Measurements from ENCODE around the gene MTMR12. TPM values are rescaled to one million over a fixed set of nuclear protein-coding genes. Genes with fewer than 3 reads are reported as not detected.
A peak's percentile ranks its signal among the peaks of the same experiment; 100 is the strongest.

MTMR12 gene
- total and polyA plus RNA-seq, 2 of the 8 experiments (the other 6 are each of a cell fraction or from before 2014, with no cell fraction given) = 19.1 to 59.3 TPM

- Histone ChIP-seq H3K14ac (ENCODE audit: insufficient read length) (no peak overlapping the region), H3K56ac (replicated peaks; ENCODE audit: insufficient read length, low read depth, low read length) (no peak overlapping the region), H3K4me2 (ENCODE audit: insufficient read depth in 1 of 2, low read depth in 2 of 2, low read length in 2 of 2) (peak overlapping the region in 1 of 2 experiments; percentile 16; a peak in 1 of 4 replicates), H2BK5ac (ENCODE audit: low read depth, low read length) (peak overlapping the region; percentile 49; the same call in 1 of the 2 replicates), H3K4ac (replicated peaks; ENCODE audit: insufficient read length, low read depth, low read length) (no peak overlapping the region), H2BK12ac (ENCODE audit: low read depth, low read length) (no peak overlapping the region), H3K4me3 (ENCODE audit: extremely low read depth in 1 of 4, insufficient read depth in 2 of 4, low read depth in 3 of 4, low read length in 4 of 4) (no peak overlapping the region), H4K91ac (replicated peaks; ENCODE audit: insufficient read length, low read length) (no peak overlapping the region), H2BK20ac (ENCODE audit: low read length) (peak overlapping the region; percentile 52; the same call in 1 of the 2 replicates), H3K79me1 (ENCODE audit: low read depth, low read length) (peaks cover 9% of the 10 kb centered on the region), H3K23me2 (ENCODE audit: low read depth, low read length) (no peaks in the 10 kb centered on the region), H3K9me3 (ENCODE audit: insufficient read depth in 2 of 2, low read depth in 1 of 2, low read length in 1 of 2) (no peaks in the 10 kb centered on the region), H3K27ac (ENCODE audit: low read depth, low read length) (no peak overlapping the region; the same call in 1 of the 2 replicates), H2AFZ (ENCODE audit: low read length) (no peak overlapping the region), H4K8ac (ENCODE audit: extremely low read depth, insufficient read depth, low read length) (no peak overlapping the region), H3K9ac (replicated peaks in 1 of 4; ENCODE audit: extremely low read depth in 1 of 4, low read depth in 3 of 4, low read length in 3 of 4) (no peak overlapping the region; a peak in 2 of 7 replicates), H2BK15ac (ENCODE audit: low read length) (no peak overlapping the region), H2AK5ac (ENCODE audit: low read depth, low read length) (peak overlapping the region; percentile 60; the same call in 1 of the 2 replicates), H4K20me1 (replicated peaks in 1 of 2; ENCODE audit: control insufficient read depth in 1 of 2, insufficient read depth in 2 of 2, low read length in 2 of 2) (no peaks in the 10 kb centered on the region), H3K18ac (ENCODE audit: extremely low read depth, low read length) (peak overlapping the region; percentile 62; the same call in 1 of the 2 replicates), H3K79me2 (ENCODE audit: control insufficient read depth in 1 of 2, insufficient read depth in 2 of 2, low read length in 2 of 2) (peaks cover 3 to 78% of the 10 kb centered on the region in 2 experiments), H3K36me3 (ENCODE audit: control insufficient read depth in 2 of 4, insufficient read depth in 4 of 4, low read length in 3 of 4) (peaks cover 0 to 4% (median 0%) of the 10 kb centered on the region in 4 experiments; a peak in 2 of 8 replicates), H3K27me3 (replicated peaks in 1 of 4; ENCODE audit: control insufficient read depth in 3 of 4, extremely low read depth in 1 of 4, insufficient read depth in 3 of 4, low read length in 3 of 4) (no peaks in the 10 kb centered on the region), H3K4me1 (replicated peaks in 1 of 4; ENCODE audit: control insufficient read depth in 3 of 4, insufficient read depth in 4 of 4, low read length in 3 of 4) (peaks cover 6 to 32% (median 20%) of the 10 kb centered on the region in 4 experiments; a peak in 6 of 7 replicates), H2BK120ac (replicated peaks; ENCODE audit: low read depth, low read length) (peak overlapping the region; percentile 4), H4K5ac (ENCODE audit: insufficient read length, low read depth, low read length) (peak overlapping the region; percentile 44), H3K23ac (ENCODE audit: insufficient read length) (no peak overlapping the region)
- ChIA-PET POLR2A (ENCODE audit: partially characterized antibody) (interaction anchor here (2.2 kb wide), 1 partner anchor 10 kb away, joined by 6 read pairs; no protein-coding TSS in a partner anchor), CTCF (ENCODE audit: partially characterized antibody) (interaction anchor here (0.8 to 1.2 kb wide), 3 partner anchors 10 to 54 kb away, joined by 3 to 4 read pairs (median 3); no protein-coding TSS in a partner anchor)
- 93% methylated on average over 5 of the region's 5 CpGs; no CpG with 5 or more reads in 1 of the 2 experiments for WGBS, 2 experiments (ENCODE audit: extremely low coverage in 1 of 2, insufficient coverage in 1 of 2, insufficient read length in 1 of 2, insufficient replicate concordance in 2 of 2, low coverage in 1 of 2, low lambda C conversion rate in 2 of 2, missing lambda C conversion rate in 1 of 2)
- FAIRE-seq (no peak), DNase-seq (ENCODE audit: low read depth in 1 of 2, low spot score in 2 of 2) (no peak)
- TF ChIP-seq TAF7 (optimal IDR thresholded peaks at IDR 0.05; ENCODE audit: borderline replicate concordance, low read depth, low read length) (no peak), SIRT6 (IDR thresholded peaks at IDR 0.05; ENCODE audit: low read length) (no peak), SP4 (IDR thresholded peaks at IDR 0.05; ENCODE audit: low read length) (no peak), SRF (IDR thresholded peaks at IDR 0.05; ENCODE audit: low read depth, low read length) (no peak), CEBPB (IDR thresholded peaks at IDR 0.05; ENCODE audit: low read depth, low read length) (no peak), RAD21 (IDR thresholded peaks at IDR 0.05 in 1 of 2, conservative IDR thresholded peaks at IDR 0.05 in 1 of 2; ENCODE audit: low read depth in 2 of 2, low read length in 2 of 2) (no peak), EP300 (IDR thresholded peaks at IDR 0.05; ENCODE audit: borderline replicate concordance in 1 of 2, low read depth in 2 of 2, low read length in 2 of 2) (no peak), JUN (IDR thresholded peaks at IDR 0.05; ENCODE audit: low read depth, low read length) (no peak), ATF2 (IDR thresholded peaks at IDR 0.05; ENCODE audit: low read length) (no peak), YY1 (IDR thresholded peaks at IDR 0.05; ENCODE audit: low read depth, low read length) (no peak)
Observed at GRCh38 chr5:32285510-32286138, 27.1 kb downstream of the MTMR12 start.

Data from H1 (cell line).